Measurements from ENCODE around the gene TMOD3. TPM values are rescaled to one million over a fixed set of nuclear protein-coding genes. Genes with fewer than 3 reads are reported as not detected.
A peak's percentile ranks its signal among the peaks of the same experiment; 100 is the strongest.
"Not testable (repeated sequence)": the region's sequence is repeated elsewhere in the genome, so short reads cannot be mapped to it uniquely, and the experiment has no call there.

Gene TMOD3
- total and polyA plus RNA-seq, 8 donors = 4.4 to 28.5 (median 14.3) TPM

DNA sequence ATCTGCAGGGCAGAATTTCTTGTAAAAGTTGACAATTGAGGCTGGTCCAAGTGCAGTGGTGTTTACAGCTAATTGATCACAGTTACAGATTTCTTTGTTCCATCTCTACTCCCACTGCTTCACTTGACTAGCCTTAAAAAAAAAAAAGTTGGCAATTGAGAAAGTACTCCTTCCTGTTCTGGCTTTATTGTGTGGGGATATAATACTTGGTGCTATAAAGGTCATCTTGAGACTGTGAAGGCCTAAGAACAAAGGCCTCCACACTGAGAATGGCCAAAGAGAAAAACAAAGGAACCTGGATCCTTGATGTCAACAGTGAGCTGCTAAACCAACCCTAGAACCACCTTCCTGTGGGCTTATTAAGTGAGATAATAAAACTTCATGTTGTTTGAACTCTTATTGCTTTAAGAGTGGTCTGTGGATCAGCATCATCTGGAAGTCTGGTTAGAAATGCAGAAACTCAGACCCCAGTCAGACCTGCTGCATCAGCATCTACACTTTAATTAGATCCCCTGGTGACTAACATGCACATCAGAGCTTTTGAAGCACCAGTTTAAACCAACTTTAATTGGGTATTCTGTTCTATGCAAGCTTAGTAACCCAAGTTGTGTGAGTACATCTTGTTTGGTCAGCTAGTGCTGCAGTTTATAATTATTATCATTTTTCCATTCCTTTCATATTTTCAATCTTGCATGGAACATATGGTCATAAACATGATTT is 55.2 kb downstream of the TMOD3 start:
- TF ChIP-seq, protein P1, sequence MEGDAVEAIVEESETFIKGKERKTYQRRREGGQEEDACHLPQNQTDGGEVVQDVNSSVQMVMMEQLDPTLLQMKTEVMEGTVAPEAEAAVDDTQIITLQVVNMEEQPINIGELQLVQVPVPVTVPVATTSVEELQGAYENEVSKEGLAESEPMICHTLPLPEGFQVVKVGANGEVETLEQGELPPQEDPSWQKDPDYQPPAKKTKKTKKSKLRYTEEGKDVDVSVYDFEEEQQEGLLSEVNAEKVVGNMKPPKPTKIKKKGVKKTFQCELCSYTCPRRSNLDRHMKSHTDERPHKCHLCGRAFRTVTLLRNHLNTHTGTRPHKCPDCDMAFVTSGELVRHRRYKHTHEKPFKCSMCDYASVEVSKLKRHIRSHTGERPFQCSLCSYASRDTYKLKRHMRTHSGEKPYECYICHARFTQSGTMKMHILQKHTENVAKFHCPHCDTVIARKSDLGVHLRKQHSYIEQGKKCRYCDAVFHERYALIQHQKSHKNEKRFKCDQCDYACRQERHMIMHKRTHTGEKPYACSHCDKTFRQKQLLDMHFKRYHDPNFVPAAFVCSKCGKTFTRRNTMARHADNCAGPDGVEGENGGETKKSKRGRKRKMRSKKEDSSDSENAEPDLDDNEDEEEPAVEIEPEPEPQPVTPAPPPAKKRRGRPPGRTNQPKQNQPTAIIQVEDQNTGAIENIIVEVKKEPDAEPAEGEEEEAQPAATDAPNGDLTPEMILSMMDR (IDR thresholded peaks at IDR 0.05) = no peak
- Histone ChIP-seq H3K4me1 (peaks cover 0 to 10% (median 0%) of the 10 kb centered on the region in 3 donors), H3K27me3 (no peaks in the 10 kb centered on the region), H3K9me3 (no peaks in the 10 kb centered on the region), H3K4me3 (no peak overlapping the region), H3K36me3 (peaks cover 0 to 3% (median 0%) of the 10 kb centered on the region in 3 donors), H3K27ac (no peak overlapping the region)
- intact Hi-C loops (cut with DNase I) = no loop called here
- ATAC-seq = no peak
- FAIRE-seq = no peak
- DNase-seq = no peak

DNA sequence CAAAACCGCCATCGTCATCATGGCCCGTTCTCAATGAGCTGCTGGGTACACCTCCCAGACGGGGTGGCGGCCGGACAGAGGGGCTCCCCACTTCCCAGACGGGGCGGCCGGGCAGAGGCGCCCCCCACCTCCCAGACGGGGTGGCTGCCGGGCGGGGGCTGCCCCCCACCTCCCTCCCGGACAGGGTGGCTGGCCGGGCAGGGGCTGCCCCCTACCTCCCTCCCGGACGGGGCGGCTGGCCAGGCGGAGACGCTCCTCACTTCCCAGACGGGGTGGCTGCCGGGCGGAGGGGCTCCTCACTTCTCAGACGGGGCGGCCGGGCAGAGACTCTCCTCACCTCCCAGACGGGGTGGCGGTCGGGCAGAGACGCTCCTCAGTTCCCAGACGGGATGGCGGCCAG is 56.3 kb downstream of the TMOD3 start:
- H3K36me3 ChIP-seq; intact Hi-C loops (cut with DNase I); H3K9me3 ChIP-seq; ATAC-seq; H3K4me3 ChIP-seq; H3K4me1 ChIP-seq; H3K27me3 ChIP-seq; FAIRE-seq; H3K27ac ChIP-seq: not testable (repeated sequence)
- 95 to 98% methylated on average over 23 to 32 of the region's 32 CpGs for WGBS, 2 donors
- peak in 2 of 6 donors; percentile 30 to 62 for DNase-seq

DNA sequence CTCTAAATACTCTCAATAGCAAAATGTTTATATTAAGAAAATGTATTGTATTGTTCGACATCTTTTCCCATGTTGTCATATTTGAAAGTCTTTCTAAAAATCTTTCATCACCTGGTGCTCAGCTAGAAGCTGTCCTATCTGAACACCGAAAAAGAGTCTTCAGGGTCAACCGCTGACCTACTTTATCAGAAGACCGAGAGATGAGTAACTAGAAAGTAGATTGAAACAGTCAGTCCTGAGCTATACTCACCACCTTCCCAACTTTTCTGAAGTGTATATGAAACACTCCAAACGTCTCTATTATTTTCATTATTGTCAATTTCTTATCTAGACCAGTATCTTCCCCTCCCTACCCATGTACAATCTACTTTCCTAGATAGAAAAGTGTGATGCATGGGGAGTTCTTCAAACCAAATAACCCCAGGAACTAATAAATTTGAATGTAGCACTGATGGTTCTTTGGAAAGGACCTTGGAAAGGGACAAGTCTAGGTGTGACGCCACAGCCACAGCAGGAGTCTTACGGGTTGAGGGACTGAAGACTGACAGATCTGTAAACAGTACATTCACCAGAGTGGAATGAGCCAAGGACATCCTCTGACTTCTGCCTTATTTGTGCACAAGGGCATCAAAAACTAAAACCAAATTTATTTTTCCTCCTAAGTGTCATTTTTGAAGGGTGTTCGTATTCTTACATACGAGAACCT is 58.6 kb downstream of the TMOD3 start:
- 70 to 72% methylated on average over 9 of the region's 9 CpGs for WGBS, 2 donors
- TF ChIP-seq, protein P1 (IDR thresholded peaks at IDR 0.05) = no peak
- Histone ChIP-seq H3K4me3 (no peak overlapping the region), H3K9me3 (no peaks in the 10 kb centered on the region), H3K27me3 (no peaks in the 10 kb centered on the region), H3K4me1 (peaks cover 0 to 3% (median 0%) of the 10 kb centered on the region in 3 donors), H3K36me3 (peaks cover 0 to 3% (median 0%) of the 10 kb centered on the region in 3 donors), H3K27ac (no peak overlapping the region)
- ATAC-seq (peak in 3 of 4 donors; percentile 34 to 64 (median 55)), DNase-seq (no peak), FAIRE-seq (no peak)
- intact Hi-C loops (cut with DNase I) = no loop called here

DNA sequence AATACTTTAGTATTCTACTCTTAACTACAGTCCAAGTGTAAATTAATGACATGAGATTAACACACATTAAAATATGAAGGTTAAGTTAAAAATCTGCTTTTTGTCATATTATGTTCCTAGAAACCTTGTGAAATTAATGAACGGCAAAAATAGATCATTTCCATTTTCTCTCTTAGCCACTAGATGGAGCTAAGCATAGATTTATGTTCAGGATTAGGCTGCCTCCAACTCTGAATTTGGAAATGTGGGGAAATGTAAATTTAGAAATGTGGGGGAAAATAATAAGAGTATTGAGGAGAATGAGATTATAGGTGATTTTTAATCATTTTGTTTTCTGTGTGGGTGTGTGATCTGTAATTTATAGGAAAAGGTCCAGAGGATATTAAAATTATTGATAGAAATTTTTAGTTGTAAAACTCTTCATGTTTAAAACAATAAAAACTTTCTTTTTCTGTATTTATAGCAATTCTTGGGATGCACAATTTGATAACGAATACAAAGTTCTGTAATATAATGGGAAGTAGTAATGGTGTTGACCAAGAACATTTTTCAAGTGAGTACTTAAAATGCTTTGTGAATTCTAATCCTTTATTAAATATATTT is 59.2 kb downstream of the TMOD3 start:
- 11 to 13% methylated on average over 2 of the region's 2 CpGs for WGBS, 2 donors

DNA sequence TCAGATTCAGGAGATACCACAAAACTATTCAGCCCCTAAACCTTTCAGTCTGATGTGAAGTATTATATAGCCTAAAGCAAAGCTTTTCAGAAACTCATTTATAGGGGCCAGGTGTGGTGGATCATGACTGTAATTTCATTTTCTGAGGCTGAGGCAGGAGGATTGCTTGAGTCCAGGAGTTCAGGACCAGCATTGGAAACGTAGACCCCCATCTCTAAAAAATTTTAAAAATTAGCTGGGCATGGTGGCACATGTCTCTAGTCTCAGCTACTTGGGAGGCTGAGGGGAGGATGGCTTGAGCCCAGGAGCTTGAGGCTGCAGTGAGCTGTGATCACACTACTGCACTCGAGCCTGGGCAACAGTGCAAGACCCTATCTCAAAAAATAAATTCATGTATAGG is 60.0 kb downstream of the TMOD3 start:
- FAIRE-seq = no peak
- H3K4me1 ChIP-seq = peaks cover 0 to 3% (median 0%) of the 10 kb centered on the region in 3 donors
- no peak overlapping the region for H3K27ac ChIP-seq
- no peak for DNase-seq
- WGBS, 2 donors = 85 to 91% methylated on average over 2 of the region's 2 CpGs
- H3K27me3 ChIP-seq = no peaks in the 10 kb centered on the region
- peaks cover 0 to 8% (median 0%) of the 10 kb centered on the region in 3 donors for H3K36me3 ChIP-seq
- TF ChIP-seq, protein P1 (IDR thresholded peaks at IDR 0.05) = no peak
- H3K9me3 ChIP-seq = no peaks in the 10 kb centered on the region
- intact Hi-C loops (cut with DNase I) = no loop called here
- no peak for ATAC-seq
- no peak overlapping the region for H3K4me3 ChIP-seq

More for the DNA sequence above, 59.2 kb downstream of the TMOD3 start:
- no peak overlapping the region for H3K27ac ChIP-seq
- ATAC-seq (peak in 3 of 4 donors; percentile 66 to 76 (median 66)), FAIRE-seq (peak; percentile 75), DNase-seq (no peak)
- no peaks in the 10 kb centered on the region for H3K9me3 ChIP-seq
- intact Hi-C loops (cut with DNase I) = no loop called here
- TF ChIP-seq, protein P1 (IDR thresholded peaks at IDR 0.05) = peak; percentile 19 to 58 (median 35)
- no peak overlapping the region for H3K4me3 ChIP-seq
- no peaks in the 10 kb centered on the region for H3K27me3 ChIP-seq
- H3K4me1 ChIP-seq = peaks cover 0 to 3% (median 0%) of the 10 kb centered on the region in 3 donors
- peaks cover 0 to 4% (median 0%) of the 10 kb centered on the region in 3 donors for H3K36me3 ChIP-seq

All from pancreas (tissue), 10 donors.